Measurements from ENCODE around the gene GUCY1A2. TPM values are rescaled to one million over a fixed set of nuclear protein-coding genes. Genes with fewer than 3 reads are reported as not detected.

GUCY1A2 gene
- total and polyA plus RNA-seq, 5 donors: 0.43 to 9.0 (median 2.4) TPM

DNA sequence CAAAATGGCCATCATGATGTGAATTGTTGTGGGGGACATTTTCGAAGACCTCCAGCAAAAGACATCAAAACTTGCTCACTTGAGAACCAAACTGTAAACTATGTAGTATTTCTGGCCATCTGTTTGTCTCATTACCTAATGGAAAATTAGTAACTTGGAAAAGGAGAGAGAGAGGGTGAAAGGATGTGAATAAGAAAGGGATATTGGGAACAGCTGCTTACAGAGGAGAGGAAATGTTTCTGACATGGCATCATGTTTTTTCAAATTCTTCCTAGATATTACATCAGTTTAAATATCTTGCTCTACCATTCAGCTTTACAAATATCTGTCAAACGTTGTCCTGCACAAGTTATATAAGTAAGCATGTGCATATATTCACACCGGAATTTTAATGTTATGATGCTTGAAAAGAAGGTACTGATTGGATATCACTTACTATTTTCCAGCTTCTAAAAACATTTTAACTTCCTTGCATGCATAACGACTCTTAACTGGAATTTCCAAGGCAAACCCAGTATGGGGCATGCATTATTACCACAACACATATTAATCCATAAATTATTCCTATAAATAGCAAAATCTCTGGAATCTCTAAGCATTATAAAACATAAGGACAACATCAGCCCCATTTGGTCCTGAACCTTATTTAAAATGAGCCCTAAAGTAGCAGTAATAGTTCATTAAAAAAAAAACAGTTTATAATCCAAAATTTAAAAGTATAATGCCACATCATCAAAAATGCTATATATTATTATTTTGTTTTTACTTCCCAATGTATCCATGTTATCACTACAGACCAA lies 20.0 kb downstream of the GUCY1A2 start:
- Histone ChIP-seq H3K27ac (ENCODE audit: low read length) (no peak overlapping the region), H3K4me3 (ENCODE audit: low read length) (no peak overlapping the region), H3K27me3 (ENCODE audit: control insufficient read depth, insufficient read depth) (no peaks in the 10 kb centered on the region), H3K9me3 (ENCODE audit: control insufficient read depth, low read length) (no peaks in the 10 kb centered on the region), H3K4me1 (ENCODE audit: control insufficient read depth, insufficient read depth, low read length) (no peaks in the 10 kb centered on the region)
- ATAC-seq: no peak
- 45% methylated on average over 4 of the region's 4 CpGs for WGBS
- no peak for DNase-seq
- intact Hi-C loops (cut with DNase I): no loop called here

DNA sequence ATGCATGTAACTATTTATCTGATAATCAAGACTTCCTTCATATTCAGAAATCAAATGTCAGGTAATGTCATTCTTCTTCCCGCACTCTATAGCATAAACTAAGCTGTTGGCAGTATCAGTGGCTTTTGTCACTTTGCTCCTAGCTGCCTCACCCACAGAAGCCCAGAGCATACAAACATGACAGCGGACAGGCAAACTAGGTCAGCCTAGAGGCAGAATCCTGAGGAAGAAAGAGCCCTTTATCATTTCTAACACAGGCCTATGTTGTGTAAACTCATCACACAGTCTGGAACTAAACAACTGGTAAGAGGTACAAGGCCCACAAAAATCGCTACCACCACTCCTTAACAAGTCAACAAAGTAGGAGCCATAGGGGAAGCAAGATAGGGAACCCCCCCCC lies 21.0 kb downstream of the GUCY1A2 start:
- DNase-seq (no peak), ATAC-seq (no peak)
- 77% methylated on average over 3 of the region's 3 CpGs for WGBS
- Histone ChIP-seq H3K27me3 (ENCODE audit: control insufficient read depth, insufficient read depth) (no peaks in the 10 kb centered on the region), H3K4me1 (ENCODE audit: control insufficient read depth, insufficient read depth, low read length) (no peaks in the 10 kb centered on the region), H3K4me3 (ENCODE audit: low read length) (no peak overlapping the region), H3K9me3 (ENCODE audit: control insufficient read depth, low read length) (no peaks in the 10 kb centered on the region), H3K27ac (ENCODE audit: low read length) (no peak overlapping the region)
- intact Hi-C loops (cut with DNase I): no loop called here

DNA sequence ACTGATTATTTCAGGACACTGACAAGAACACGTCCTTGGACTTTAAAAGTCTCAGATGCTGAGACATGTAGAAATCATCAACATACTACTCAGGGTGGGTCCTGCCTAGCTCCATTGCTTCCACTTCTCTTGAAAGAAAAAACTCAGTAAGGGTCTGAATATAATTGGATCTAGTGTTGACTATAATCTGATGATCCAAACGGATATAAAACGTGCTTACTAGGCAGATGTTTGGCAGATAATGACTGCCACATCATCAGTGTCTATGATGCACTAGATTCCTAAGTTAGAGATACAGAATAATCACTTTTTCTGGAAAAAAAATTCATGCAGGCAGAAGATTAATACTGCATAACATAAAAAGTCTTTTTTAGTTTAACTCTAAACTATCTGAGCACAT lies 21.6 kb downstream of the GUCY1A2 start:
- DNase-seq (no peak), ATAC-seq (no peak)
- no peaks in the 10 kb centered on the region for H3K4me1 ChIP-seq (ENCODE audit: control insufficient read depth, insufficient read depth, low read length)
- no peaks in the 10 kb centered on the region for H3K9me3 ChIP-seq (ENCODE audit: control insufficient read depth, low read length)
- H3K27me3 ChIP-seq (ENCODE audit: control insufficient read depth, insufficient read depth): no peaks in the 10 kb centered on the region
- H3K27ac ChIP-seq (ENCODE audit: low read length): no peak overlapping the region
- intact Hi-C loops (cut with DNase I): no loop called here
- no peak overlapping the region for H3K4me3 ChIP-seq (ENCODE audit: low read length)
- 57% methylated on average over 3 of the region's 3 CpGs for WGBS

DNA sequence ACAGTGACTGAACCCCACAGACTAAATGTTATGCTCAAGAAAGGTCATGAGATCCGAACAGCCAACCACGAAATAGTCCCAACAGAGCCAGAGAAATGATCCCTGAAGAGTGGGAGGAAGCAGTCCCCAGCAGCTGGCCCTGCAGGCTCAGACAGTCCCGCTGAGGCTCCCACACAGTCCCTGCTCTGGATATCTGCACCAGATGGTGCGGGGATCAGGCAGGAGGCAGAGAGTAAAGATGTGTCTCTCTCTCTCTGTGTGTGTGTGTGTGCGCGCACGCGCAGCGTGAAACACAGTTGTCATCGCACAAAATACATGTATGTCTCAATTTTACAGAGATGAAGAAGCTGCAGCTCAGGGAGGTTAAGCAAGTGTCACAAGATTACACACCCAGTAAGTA lies 27.9 kb downstream of the GUCY1A2 start:
- Histone ChIP-seq H3K4me3 (ENCODE audit: low read length) (no peak overlapping the region), H3K4me1 (ENCODE audit: control insufficient read depth, insufficient read depth, low read length) (peaks cover 5% of the 10 kb centered on the region), H3K27ac (ENCODE audit: low read length) (no peak overlapping the region), H3K9me3 (ENCODE audit: control insufficient read depth, low read length) (no peaks in the 10 kb centered on the region), H3K27me3 (ENCODE audit: control insufficient read depth, insufficient read depth) (no peaks in the 10 kb centered on the region)
- peak; percentile 12 to 61 (median 40) for DNase-seq
- WGBS: 69% methylated on average over 10 of the region's 10 CpGs
- intact Hi-C loops (cut with DNase I): no loop called here
- ATAC-seq: peak; percentile 37 to 42

DNA sequence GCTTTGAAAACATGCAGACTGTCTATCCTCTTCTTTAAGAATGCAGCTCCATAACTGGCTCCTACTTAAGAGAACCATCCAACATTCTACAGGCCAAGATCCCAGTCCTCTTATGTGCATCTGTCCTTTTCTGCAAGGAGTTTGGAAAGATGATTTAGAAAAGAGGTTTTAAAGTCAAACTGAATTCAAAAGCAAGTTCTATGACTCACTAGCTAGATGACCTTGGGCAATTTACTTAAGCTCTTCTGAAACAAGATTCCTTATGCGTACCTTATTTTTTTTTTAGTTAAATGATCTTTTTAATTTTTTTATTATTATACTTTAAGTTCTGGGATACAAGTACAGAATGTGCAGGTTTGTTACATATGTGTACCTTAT lies 29.2 kb downstream of the GUCY1A2 start:
- H3K9me3 ChIP-seq (ENCODE audit: control insufficient read depth, low read length): no peaks in the 10 kb centered on the region
- WGBS: 89% methylated on average over 1 of the region's 1 CpG
- H3K4me3 ChIP-seq (ENCODE audit: low read length): no peak overlapping the region
- peak overlapping the region; percentile 27 for H3K27ac ChIP-seq (ENCODE audit: low read length)
- DNase-seq: no peak
- no peaks in the 10 kb centered on the region for H3K27me3 ChIP-seq (ENCODE audit: control insufficient read depth, insufficient read depth)
- H3K4me1 ChIP-seq (ENCODE audit: control insufficient read depth, insufficient read depth, low read length): peaks cover 5% of the 10 kb centered on the region
- intact Hi-C loops (cut with DNase I): no loop called here
- ATAC-seq: no peak

DNA sequence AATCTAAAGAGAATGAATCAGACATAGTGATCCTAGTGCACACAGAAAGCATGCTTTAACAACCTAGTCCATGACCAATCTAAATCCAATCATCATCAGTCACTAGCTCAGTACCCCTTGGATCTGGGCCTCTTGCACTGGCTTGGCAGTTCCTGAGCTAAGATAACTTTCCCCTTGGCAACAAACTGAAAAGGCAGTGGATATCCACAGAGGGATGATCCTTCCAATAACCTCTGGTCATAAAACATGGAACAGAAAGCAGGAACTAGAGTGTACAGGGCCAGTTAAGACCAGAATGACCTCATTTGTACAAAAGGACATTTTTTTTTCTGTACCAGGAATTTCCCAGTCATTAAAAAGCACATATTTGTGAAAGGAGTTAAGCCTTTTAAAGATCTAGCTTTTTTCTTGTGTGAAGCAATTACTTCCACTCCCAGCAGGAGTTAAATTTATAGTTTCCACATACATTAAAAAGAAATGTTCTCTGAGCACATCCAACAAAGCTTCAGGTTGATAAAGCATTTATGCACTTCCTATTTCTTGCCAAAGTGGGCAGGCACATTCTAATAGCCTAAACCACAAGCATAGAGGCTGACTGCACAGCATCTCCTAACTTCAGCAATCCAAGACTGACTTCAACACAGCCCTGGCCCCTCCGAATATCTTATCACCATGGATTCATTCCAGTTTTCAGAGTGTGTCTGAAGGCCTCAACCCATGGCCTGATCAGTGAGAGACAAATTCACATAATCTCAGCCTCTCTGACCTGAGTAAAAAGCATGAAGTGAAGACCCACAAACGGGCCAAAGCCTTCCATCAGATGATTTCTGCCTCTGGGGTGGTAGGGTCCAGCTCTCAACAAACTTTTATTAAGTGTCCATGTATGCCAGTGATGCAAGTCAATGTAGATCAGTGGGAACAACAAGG lies 29.9 kb downstream of the GUCY1A2 start:
- Histone ChIP-seq H3K9me3 (ENCODE audit: control insufficient read depth, low read length) (no peaks in the 10 kb centered on the region), H3K27me3 (ENCODE audit: control insufficient read depth, insufficient read depth) (no peaks in the 10 kb centered on the region), H3K4me3 (ENCODE audit: low read length) (no peak overlapping the region), H3K4me1 (ENCODE audit: control insufficient read depth, insufficient read depth, low read length) (peaks cover 5% of the 10 kb centered on the region), H3K27ac (ENCODE audit: low read length) (peak overlapping the region; percentile 27)
- WGBS: 21% methylated on average over 2 of the region's 2 CpGs
- peak in 1 of 3 donors; percentile 26 for DNase-seq
- peak; percentile 62 to 67 for ATAC-seq
- intact Hi-C loops (cut with DNase I): no loop called here

DNA sequence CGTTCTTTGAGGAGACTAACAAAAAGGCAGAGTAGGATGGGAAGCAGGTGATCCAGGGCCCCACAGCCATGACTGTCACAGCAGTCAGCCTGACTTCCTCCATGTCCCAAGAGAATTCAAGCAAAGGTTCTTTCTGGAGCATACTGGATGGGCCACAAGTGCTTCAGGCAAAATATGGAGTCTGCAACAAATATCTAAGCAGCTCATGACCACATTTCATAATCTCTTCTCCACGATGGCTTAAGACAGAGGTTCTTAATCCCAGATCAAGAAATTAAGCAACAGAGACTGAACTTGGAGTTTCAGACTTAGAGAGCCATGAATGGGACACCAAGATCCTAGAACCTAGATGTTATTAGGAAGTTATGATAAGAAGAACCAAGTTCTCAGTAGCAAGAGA lies 31.6 kb downstream of the GUCY1A2 start:
- no peaks in the 10 kb centered on the region for H3K27me3 ChIP-seq (ENCODE audit: control insufficient read depth, insufficient read depth)
- H3K4me3 ChIP-seq (ENCODE audit: low read length): no peak overlapping the region
- intact Hi-C loops (cut with DNase I): no loop called here
- WGBS: 63% methylated on average over 2 of the region's 2 CpGs
- H3K9me3 ChIP-seq (ENCODE audit: control insufficient read depth, low read length): no peaks in the 10 kb centered on the region
- ATAC-seq (no peak), DNase-seq (no peak)
- H3K27ac ChIP-seq (ENCODE audit: low read length): no peak overlapping the region
- H3K4me1 ChIP-seq (ENCODE audit: control insufficient read depth, insufficient read depth, low read length): peaks cover 5% of the 10 kb centered on the region

DNA sequence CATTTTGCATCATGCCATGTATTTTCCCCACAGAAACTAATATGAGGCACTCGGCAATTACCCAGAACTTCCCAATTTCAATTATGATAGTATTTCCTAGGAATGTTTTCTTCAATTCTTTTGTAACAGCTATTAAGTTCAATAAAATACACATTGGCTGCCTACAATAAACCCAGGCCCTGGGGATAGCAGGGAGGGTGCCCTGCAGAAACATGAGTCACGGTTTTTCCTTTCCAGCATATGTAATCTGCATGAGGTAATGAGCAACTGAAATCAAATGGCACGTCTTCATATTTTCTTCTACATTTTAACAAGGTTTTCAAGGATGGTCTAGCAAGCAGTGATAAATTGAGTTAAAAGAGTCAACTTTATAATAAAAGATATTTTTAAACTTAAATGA lies 32.0 kb downstream of the GUCY1A2 start:
- DNase-seq (no peak), ATAC-seq (peak in 1 of 2 donors; percentile 44)
- 57% methylated on average over 3 of the region's 3 CpGs for WGBS
- no peak overlapping the region for H3K4me3 ChIP-seq (ENCODE audit: low read length)
- H3K9me3 ChIP-seq (ENCODE audit: control insufficient read depth, low read length): no peaks in the 10 kb centered on the region
- H3K27ac ChIP-seq (ENCODE audit: low read length): no peak overlapping the region
- intact Hi-C loops (cut with DNase I): no loop called here
- H3K4me1 ChIP-seq (ENCODE audit: control insufficient read depth, insufficient read depth, low read length): peaks cover 5% of the 10 kb centered on the region
- H3K27me3 ChIP-seq (ENCODE audit: control insufficient read depth, insufficient read depth): no peaks in the 10 kb centered on the region

DNA sequence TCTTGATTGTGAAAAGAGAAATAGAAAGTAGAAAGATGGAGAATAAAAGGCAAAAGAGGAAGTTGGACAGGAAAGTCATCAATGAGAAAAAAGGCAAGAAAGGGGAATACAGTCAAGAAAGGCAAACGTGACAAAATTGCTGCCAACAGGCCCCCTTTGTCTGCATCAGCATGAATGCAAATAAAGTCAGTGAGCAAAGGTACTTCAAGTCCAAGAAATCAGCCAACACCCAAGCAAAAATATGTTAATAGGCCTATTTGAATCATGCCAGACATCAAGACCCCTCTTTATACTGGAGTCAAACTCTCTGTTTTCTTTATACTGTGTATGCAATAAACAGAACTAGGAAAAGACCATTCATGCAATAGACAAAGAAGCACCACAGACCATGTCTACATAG lies 34.3 kb downstream of the GUCY1A2 start:
- H3K9me3 ChIP-seq (ENCODE audit: control insufficient read depth, low read length): no peaks in the 10 kb centered on the region
- no peaks in the 10 kb centered on the region for H3K27me3 ChIP-seq (ENCODE audit: control insufficient read depth, insufficient read depth)
- H3K4me1 ChIP-seq (ENCODE audit: control insufficient read depth, insufficient read depth, low read length): peaks cover 5% of the 10 kb centered on the region
- WGBS: 30% methylated on average over 1 of the region's 1 CpG
- no peak for ATAC-seq
- H3K27ac ChIP-seq (ENCODE audit: low read length): no peak overlapping the region
- intact Hi-C loops (cut with DNase I): no loop called here
- no peak for DNase-seq
- no peak overlapping the region for H3K4me3 ChIP-seq (ENCODE audit: low read length)

DNA sequence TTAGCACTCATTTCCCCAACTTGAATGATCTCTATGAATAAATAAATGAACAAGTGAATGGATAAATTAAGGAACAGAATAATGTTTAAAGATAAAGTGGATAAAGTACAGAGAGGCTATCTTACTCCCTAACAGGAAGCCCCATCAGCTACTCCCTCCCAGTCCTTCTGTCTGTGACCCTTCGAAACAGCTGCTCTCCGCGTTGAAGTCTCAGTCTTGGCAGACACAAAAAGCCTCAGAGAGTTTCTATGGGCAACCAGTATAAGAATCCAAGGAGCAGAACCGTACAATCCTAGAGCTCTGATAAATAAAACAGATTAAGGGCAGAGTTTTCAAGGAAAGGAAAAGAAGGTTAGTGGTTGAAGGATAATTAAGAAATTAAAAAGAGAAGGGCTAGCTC lies 35.0 kb downstream of the GUCY1A2 start:
- ATAC-seq: no peak
- intact Hi-C loops (cut with DNase I): no loop called here
- H3K9me3 ChIP-seq (ENCODE audit: control insufficient read depth, low read length): no peaks in the 10 kb centered on the region
- no peaks in the 10 kb centered on the region for H3K27me3 ChIP-seq (ENCODE audit: control insufficient read depth, insufficient read depth)
- 45% methylated on average over 4 of the region's 4 CpGs for WGBS
- no peaks in the 10 kb centered on the region for H3K4me1 ChIP-seq (ENCODE audit: control insufficient read depth, insufficient read depth, low read length)
- no peak overlapping the region for H3K27ac ChIP-seq (ENCODE audit: low read length)
- no peak for DNase-seq
- H3K4me3 ChIP-seq (ENCODE audit: low read length): no peak overlapping the region

DNA sequence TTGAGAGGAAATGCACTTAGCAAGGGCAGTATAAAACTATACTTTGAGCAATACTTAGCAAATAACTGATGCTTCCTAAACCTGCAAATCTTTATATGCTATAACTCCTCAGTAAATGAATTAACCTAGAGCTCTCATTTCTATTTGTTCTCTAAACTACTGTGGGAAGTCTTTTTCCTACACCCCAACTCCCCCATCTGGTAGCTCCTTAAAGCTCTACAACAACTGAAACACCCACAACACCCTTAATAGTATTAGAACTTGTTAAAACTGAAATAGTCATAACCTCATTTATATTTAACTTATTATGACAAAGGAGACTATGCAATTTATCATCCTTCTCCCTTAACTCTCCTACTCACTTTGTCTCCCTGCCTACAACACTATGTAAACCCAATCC lies 43.4 kb downstream of the GUCY1A2 start:
- Histone ChIP-seq H3K27ac (ENCODE audit: low read length) (no peak overlapping the region), H3K4me3 (ENCODE audit: low read length) (no peak overlapping the region), H3K9me3 (ENCODE audit: control insufficient read depth, low read length) (no peaks in the 10 kb centered on the region), H3K27me3 (ENCODE audit: control insufficient read depth, insufficient read depth) (no peaks in the 10 kb centered on the region), H3K4me1 (ENCODE audit: control insufficient read depth, insufficient read depth, low read length) (no peaks in the 10 kb centered on the region)
- intact Hi-C loops (cut with DNase I): no loop called here
- no peak for ATAC-seq
- no peak for DNase-seq
